Activated B cell treated with CpG ODN at 0.5 μM for 24 hours (primary cell): Measurements from ENCODE around the gene FCHSD1. TPM values are rescaled to one million over a fixed set of nuclear protein-coding genes. Genes with fewer than 3 reads are reported as not detected.

Source experiments
- ATAC-seq: fragments of 200-7000 bp; cut with Tn5 transposase; one replicate; pipeline ENCODE4 v1.10.0; 2021; ENCODE audit warnings: low read depth, mild to moderate bottlenecking, moderate library complexity
- CTCF ChIA-PET: fragments of 350-600 bp; sonication (Branson Sonifier 250); formaldehyde crosslinking; loops from one replicate; lab custom pipeline; 2021; ENCODE audit warnings: antibody characterized with exemption; lab: Charles Lee
- POLR2A ChIA-PET: fragments of 350-600 bp; sonication (Branson Sonifier 250); formaldehyde crosslinking; loops from one replicate; lab custom pipeline; 2021; ENCODE audit warnings: antibody characterized with exemption; lab: Charles Lee
- DNase-seq: peaks from one replicate; pipeline ENCODE4 v3.0.0; 2022
- H3K27ac Mint-ChIP-seq: one replicate; pipeline ENCODE4 v1.8.0; 2020; ENCODE audit warnings: mixed read lengths
- H3K27me3 Mint-ChIP-seq: one replicate; pipeline ENCODE4 v1.8.0; 2021; ENCODE audit warnings: mixed read lengths
- H3K36me3 Mint-ChIP-seq: one replicate; pipeline ENCODE4 v1.8.0; 2021; ENCODE audit warnings: low read depth, mixed read lengths
- H3K4me1 Mint-ChIP-seq: one replicate; pipeline ENCODE4 v1.8.0; 2021; ENCODE audit warnings: mixed read lengths
- H3K4me3 Mint-ChIP-seq: one replicate; pipeline ENCODE4 v1.8.0; 2020; ENCODE audit warnings: mild to moderate bottlenecking, mixed read lengths
- H3K9me3 Mint-ChIP-seq: one replicate; pipeline ENCODE4 v1.8.0; 2020; ENCODE audit warnings: mixed read lengths
- CTCF ChIP-seq: fragments of 200-600 bp; IDR thresholded peaks from one replicate; pipeline ENCODE4 v1.8.0; 2022; ENCODE audit warnings: antibody characterized with exemption, mild to moderate bottlenecking
- intact Hi-C: fragments of 100-400 bp; cut with micrococcal nuclease; formaldehyde crosslinking; loops from one replicate; pipeline ENCODE4 v1.15.1; 2024
- total RNA-seq: library from RNA; stranded (reverse); gene quantifications from 2 replicates; pipeline ENCODE4 v1.2.3, GENCODE V29; 2022

FCHSD1 gene
- total RNA-seq, 1 donor from 2014 or later = 79.5 TPM

- Mint-ChIP-seq H3K27ac (peak overlapping the region; percentile 66), H3K9me3 (no peaks in the 10 kb centered on the region), H3K27me3 (no peaks in the 10 kb centered on the region), H3K4me3 (peak overlapping the region; percentile 56), H3K4me1 (peaks cover 39% of the 10 kb centered on the region), H3K36me3 (peaks cover 37% of the 10 kb centered on the region)
- CTCF ChIA-PET = interaction anchor here (0.9 to 9.1 kb wide), 6 partner anchors 11 to 327 kb away, joined by 3 to 87 read pairs (median 4); partner anchors contain the start of genes DIAPH1 and TAF7
- ATAC-seq (peak; percentile 42), DNase-seq (no peak)
- intact Hi-C loops = no loop called here
- no peak for TF ChIP-seq CTCF
- POLR2A ChIA-PET = interaction anchor here (0.6 to 5.8 kb wide), 10 partner anchors 10 to 999 kb away, joined by 3 to 95 read pairs (median 8); partner anchors contain the start of genes DIAPH1, FCHSD1 and TAF7
Measured at GRCh38 chr5:141633871-141634561, 17.2 kb downstream of the FCHSD1 start.

- intact Hi-C loops = no loop called here
- H3K27ac Mint-ChIP-seq = no peak overlapping the region
Measured at GRCh38 chr5:141632650-141633049, 18.6 kb downstream of the FCHSD1 start.

GRCh38 chr5:141630570-141631140 is 20.6 kb downstream of the FCHSD1 start:
- H3K9me3 Mint-ChIP-seq = no peaks in the 10 kb centered on the region
- intact Hi-C loops = no loop called here
- H3K4me1 Mint-ChIP-seq = peaks cover 26% of the 10 kb centered on the region
- no peaks in the 10 kb centered on the region for H3K27me3 Mint-ChIP-seq
- no peak overlapping the region for H3K4me3 Mint-ChIP-seq
- POLR2A ChIA-PET = interaction anchor here (0.6 to 1.2 kb wide), 3 partner anchors 21 to 933 kb away, joined by 7 to 12 read pairs (median 7); partner anchors contain the start of gene FCHSD1
- TF ChIP-seq CTCF = no peak
- H3K27ac Mint-ChIP-seq = no peak overlapping the region
- peaks cover 63% of the 10 kb centered on the region for H3K36me3 Mint-ChIP-seq
- no peak for DNase-seq
- CTCF ChIA-PET = interaction anchor here (6.0 to 9.1 kb wide), 2 partner anchors 12 to 38 kb away, joined by 42 to 87 read pairs; partner anchors contain the start of gene DIAPH1
- no peak for ATAC-seq

More at GRCh38 chr5:141632650-141633049, 18.6 kb downstream of the FCHSD1 start:
- TF ChIP-seq CTCF = no peak
- peaks cover 32% of the 10 kb centered on the region for H3K4me1 Mint-ChIP-seq
- CTCF ChIA-PET = interaction anchor here (0.8 to 9.1 kb wide), 4 partner anchors 11 to 40 kb away, joined by 3 to 87 read pairs (median 22); partner anchors contain the start of gene DIAPH1
- H3K36me3 Mint-ChIP-seq = peaks cover 49% of the 10 kb centered on the region
- H3K9me3 Mint-ChIP-seq = no peaks in the 10 kb centered on the region
- no peak overlapping the region for H3K4me3 Mint-ChIP-seq
- no peak for ATAC-seq
- no peak for DNase-seq
- POLR2A ChIA-PET = interaction anchor here (0.8 to 5.8 kb wide), 3 partner anchors 8 to 27 kb away, joined by 3 to 57 read pairs (median 21); partner anchors contain the start of gene FCHSD1
- H3K27me3 Mint-ChIP-seq = no peaks in the 10 kb centered on the region

- Mint-ChIP-seq H3K4me3 (no peak overlapping the region), H3K27ac (no peak overlapping the region), H3K36me3 (peaks cover 76% of the 10 kb centered on the region), H3K9me3 (no peaks in the 10 kb centered on the region), H3K4me1 (peaks cover 12% of the 10 kb centered on the region), H3K27me3 (no peaks in the 10 kb centered on the region)
- intact Hi-C loops = no loop called here
- no peak for TF ChIP-seq CTCF
- no peak for DNase-seq
- ChIA-PET POLR2A (no interaction called here), CTCF (interaction anchor here (0.9 kb wide), 1 partner anchor 61 kb away, joined by 3 read pairs; no protein-coding TSS in a partner anchor)
- ATAC-seq = no peak
Measured at GRCh38 chr5:141628175-141628788, 22.9 kb downstream of the FCHSD1 start.
